GM23338 (cell line): ENCODE measurements around the gene MAPKAPK2. TPM values are rescaled to one million over a fixed set of nuclear protein-coding genes. Genes with fewer than 3 reads are reported as not detected.

ENCODE experiments used
- ATAC-seq: fragments of 200-7000 bp; cut with Tn5 transposase; 3 replicates; pipeline ENCODE4 v1.9.1; 2020
- DNase-seq: peaks from one replicate; pipeline ENCODE4 v3.0.0-alpha.2; 2015; ENCODE audit warnings: low spot score
- H2AFZ ChIP-seq: fragments of 200-600 bp; sonication (generic); 2 replicates; pipeline ENCODE4 v1.8.0; 2016; ENCODE audit warnings: antibody characterized with exemption, mild to moderate bottlenecking, moderate library complexity
- H3F3A ChIP-seq: fragments of 200-600 bp; sonication (generic); replicated peaks from 2 replicates; pipeline ENCODE4 v1.8.0; 2017; ENCODE audit warnings: antibody characterized with exemption, mixed run types, low read depth
- H3K27ac ChIP-seq: fragments of 200-600 bp; sonication (generic); 2 replicates; pipeline ENCODE4 v1.6.1; 2016; ENCODE audit warnings: low read depth
- H3K27me3 ChIP-seq: fragments of 200-600 bp; sonication (generic); 2 replicates; pipeline ENCODE4 v1.8.0; 2016; ENCODE audit warnings: mild to moderate bottlenecking, mixed run types, moderate library complexity; ENCODE audit not compliant: insufficient read depth
- H3K36me3 ChIP-seq: fragments of 200-600 bp; sonication (generic); 2 replicates; pipeline ENCODE4 v1.8.0; 2016; ENCODE audit warnings: mild to moderate bottlenecking; ENCODE audit not compliant: insufficient read depth
- H3K4me1 ChIP-seq: fragments of 200-600 bp; sonication (generic); 2 replicates; pipeline ENCODE4 v1.8.0; 2016; ENCODE audit warnings: mild to moderate bottlenecking, moderate library complexity; ENCODE audit not compliant: insufficient read depth
- H3K4me2 ChIP-seq: fragments of 200-600 bp; sonication (generic); 2 replicates; pipeline ENCODE4 v1.7.1; 2017; ENCODE audit warnings: mixed run types
- H3K4me3 ChIP-seq: fragments of 200-600 bp; sonication (generic); 2 replicates; pipeline ENCODE4 v1.6.1; 2016; ENCODE audit warnings: mixed run types
- H3K79me2 ChIP-seq: fragments of 200-600 bp; sonication (generic); replicated peaks from 2 replicates; pipeline ENCODE4 v1.8.0; 2017; ENCODE audit warnings: mild to moderate bottlenecking; ENCODE audit not compliant: insufficient read depth
- H3K9me2 ChIP-seq: fragments of 200-600 bp; sonication (generic); 2 replicates; pipeline ENCODE4 v1.8.0; 2017; ENCODE audit not compliant: insufficient read depth
- H4K20me1 ChIP-seq: fragments of 200-600 bp; sonication (generic); replicated peaks from 2 replicates; pipeline ENCODE4 v1.8.0; 2017; ENCODE audit warnings: mild to moderate bottlenecking; ENCODE audit not compliant: insufficient read depth
- H3K27ac Mint-ChIP-seq: 2 replicates; pipeline ENCODE4 v1.8.0; 2020; ENCODE audit warnings: inconsistent platforms, mild to moderate bottlenecking, moderate library complexity, mixed read lengths
- H3K27me3 Mint-ChIP-seq: 3 replicates; pipeline ENCODE4 v1.8.0; 2022; ENCODE audit warnings: low read depth, mild to moderate bottlenecking, moderate library complexity, mixed read lengths, inconsistent platforms; ENCODE audit not compliant: insufficient read depth, poor library complexity
- H3K36me3 Mint-ChIP-seq: 3 replicates; pipeline ENCODE4 v1.8.0; 2021; ENCODE audit warnings: low read depth, mild to moderate bottlenecking, inconsistent platforms, moderate library complexity, mixed read lengths
- H3K4me1 Mint-ChIP-seq: 3 replicates; pipeline ENCODE4 v1.8.0; 2020; ENCODE audit warnings: mild to moderate bottlenecking, inconsistent platforms, mixed read lengths
- H3K4me3 Mint-ChIP-seq: 3 replicates; pipeline ENCODE4 v1.8.0; 2021; ENCODE audit warnings: moderate library complexity, mild to moderate bottlenecking, inconsistent platforms, mixed read lengths
- H3K9me3 Mint-ChIP-seq: 3 replicates; pipeline ENCODE4 v1.8.0; 2020; ENCODE audit warnings: moderate library complexity, mild to moderate bottlenecking, inconsistent platforms, mixed read lengths
- CREB1 ChIP-seq: fragments of 250-450 bp; sonication (Bioruptor Pico); IDR thresholded peaks from 2 replicates; pipeline ENCODE4 v1.5.0; 2020; ENCODE audit warnings: low read depth, mild to moderate bottlenecking, moderate library complexity
- CTCF ChIP-seq, 2 experiments: fragments of 200-600 bp in 1 of 2; sonication (generic) in 1 of 2; conservative IDR thresholded peaks; 2 replicates each; pipeline versions ENCODE4 v1.5.1 to v1.6.1; 2016 to 2017; ENCODE audit warnings: antibody characterized with exemption in 2 of 2, low read depth in 2 of 2, mild to moderate bottlenecking in 2 of 2, moderate library complexity in 1 of 2
- ETS1 ChIP-seq: IDR thresholded peaks from 2 replicates; pipeline ENCODE4 v1.6.1; 2016; ENCODE audit warnings: antibody characterized with exemption
- EZH2 ChIP-seq: fragments of 200-600 bp; sonication (generic); IDR thresholded peaks from one replicate; pipeline ENCODE4 v1.8.0; 2017; ENCODE audit warnings: antibody characterized with exemption, mild to moderate bottlenecking, low read depth; ENCODE audit not compliant: unreplicated experiment
- EZH2phosphoT487 ChIP-seq: fragments of 200-600 bp; sonication (generic); IDR thresholded peaks from one replicate; pipeline ENCODE4 v1.8.1; 2018; ENCODE audit warnings: antibody characterized with exemption; ENCODE audit not compliant: unreplicated experiment
- JUNB ChIP-seq: IDR thresholded peaks from one replicate; pipeline ENCODE4 v1.6.1; 2016; ENCODE audit warnings: antibody characterized with exemption; ENCODE audit not compliant: unreplicated experiment
- NANOG ChIP-seq: IDR thresholded peaks from 2 replicates; pipeline ENCODE4 v1.6.1; 2016; ENCODE audit warnings: antibody characterized with exemption, borderline replicate concordance
- POLR2AphosphoS5 ChIP-seq: IDR thresholded peaks from 2 replicates; pipeline ENCODE4 v1.6.1; 2016; ENCODE audit warnings: antibody characterized with exemption, low read depth
- REST ChIP-seq: IDR thresholded peaks from one replicate; pipeline ENCODE4 v1.6.1; 2018; ENCODE audit warnings: antibody characterized with exemption; ENCODE audit not compliant: unreplicated experiment
- STAT1 ChIP-seq: IDR thresholded peaks from one replicate; pipeline ENCODE4 v1.6.1; 2016; ENCODE audit warnings: antibody characterized with exemption; ENCODE audit not compliant: unreplicated experiment
- ZNF331 ChIP-seq: fragments of 250-450 bp; sonication (Bioruptor Pico); IDR thresholded peaks from 2 replicates; pipeline ENCODE4 v1.5.0; 2020; ENCODE audit warnings: low read depth, mild to moderate bottlenecking, moderate library complexity
- polyA plus RNA-seq: library from polyadenylated mRNA; unstranded; fragments of >200 nt; fragmentation: Nextera tagmentation; extraction: Ambion mirVana; gene quantifications from 2 replicates; pipeline ENCODE4 v1.2.1, GENCODE V29; 2016
- total RNA-seq: library from RNA; depleted of rRNA; stranded (reverse); fragments of >200 nt; shearing (Covaris generic); gene quantifications from 2 replicates; pipeline ENCODE4 v1.2.3, GENCODE V29; 2014

MAPKAPK2 gene
- total and polyA plus RNA-seq, 2 experiments from 2014 or later = 10.1 to 30.4 TPM

- Mint-ChIP-seq H3K9me3 (no peaks in the 10 kb centered on the region; the same call in 2 of the 3 replicates), H3K27ac (no peak overlapping the region), H3K36me3 (no peaks in the 10 kb centered on the region), H3K4me1 (peaks cover 6% of the 10 kb centered on the region), H3K27me3 (peaks cover 4% of the 10 kb centered on the region), H3K4me3 (no peak overlapping the region)
- no peaks in the 10 kb centered on the region for H3K27me3 ChIP-seq
- no peaks in the 10 kb centered on the region for H3K9me2 ChIP-seq
- no peaks in the 10 kb centered on the region for H3K4me1 ChIP-seq
- no peak overlapping the region for H3K27ac ChIP-seq
- no peak overlapping the region for H3K4me2 ChIP-seq
- peaks cover 27% of the 10 kb centered on the region for H4K20me1 ChIP-seq
- H3K36me3 ChIP-seq = no peaks in the 10 kb centered on the region
- DNase-seq = no peak
- H3K79me2 ChIP-seq = peaks cover 89% of the 10 kb centered on the region
- no peak for ATAC-seq
- no peak overlapping the region for H3K4me3 ChIP-seq
- no peak for TF ChIP-seq STAT1
- TF ChIP-seq POLR2AphosphoS5 = no peak
- H2AFZ ChIP-seq = no peak overlapping the region
- no peaks in the 10 kb centered on the region for H3F3A ChIP-seq
These were observed 32.4 kb downstream of the MAPKAPK2 start for GRCh38 chr1:206716870-206717673.

GRCh38 chr1:206717674-206717989 lies 32.9 kb downstream of the MAPKAPK2 start:
- no peak overlapping the region for H3K4me3 ChIP-seq
- peaks cover 85% of the 10 kb centered on the region for H3K79me2 ChIP-seq

More at GRCh38 chr1:206717674-206717989, 32.9 kb downstream of the MAPKAPK2 start:
- Histone ChIP-seq H3K9me2 (no peaks in the 10 kb centered on the region), H3K27me3 (no peaks in the 10 kb centered on the region), H4K20me1 (peaks cover 27% of the 10 kb centered on the region), H3K4me2 (no peak overlapping the region), H2AFZ (no peak overlapping the region), H3K4me1 (no peaks in the 10 kb centered on the region), H3K36me3 (no peaks in the 10 kb centered on the region), H3K27ac (no peak overlapping the region), H3F3A (no peaks in the 10 kb centered on the region)
- no peak overlapping the region for H3K4me3 Mint-ChIP-seq
- H3K27me3 Mint-ChIP-seq = peaks cover 4% of the 10 kb centered on the region
- H3K27ac Mint-ChIP-seq = no peak overlapping the region
- DNase-seq (no peak), ATAC-seq (no peak)
- H3K4me1 Mint-ChIP-seq = peaks cover 10% of the 10 kb centered on the region
- no peak for TF ChIP-seq JUNB
- TF ChIP-seq POLR2AphosphoS5 = no peak
- no peak for TF ChIP-seq STAT1
- no peak for TF ChIP-seq EZH2
- TF ChIP-seq ETS1 = no peak
- no peak for TF ChIP-seq NANOG
- no peak for TF ChIP-seq CTCF (conservative IDR thresholded peaks at IDR 0.05; ENCODE audit: low read depth in 2 of 2)
- no peak for TF ChIP-seq REST
- TF ChIP-seq EZH2phosphoT487 = no peak
- no peak for TF ChIP-seq CREB1 (CRISPR knock-in tag)
- no peak for TF ChIP-seq ZNF331
- no peaks in the 10 kb centered on the region for H3K36me3 Mint-ChIP-seq
- no peaks in the 10 kb centered on the region; the same call in 2 of the 3 replicates for H3K9me3 Mint-ChIP-seq
